SK-N-MC (cell line): Measurements from ENCODE around the gene NOS3.

Source experiments
- EZH2 ChIP-seq: fragments of 200-600 bp; sonication (generic); IDR thresholded peaks from one replicate; pipeline ENCODE4 v1.6.1; 2017; ENCODE audit warnings: antibody characterized with exemption
- POLR2AphosphoS5 ChIP-seq: IDR thresholded peaks from 2 replicates; pipeline ENCODE4 v1.6.1; 2012; ENCODE audit warnings: mild to moderate bottlenecking, low read depth, low read length, borderline replicate concordance

DNA sequence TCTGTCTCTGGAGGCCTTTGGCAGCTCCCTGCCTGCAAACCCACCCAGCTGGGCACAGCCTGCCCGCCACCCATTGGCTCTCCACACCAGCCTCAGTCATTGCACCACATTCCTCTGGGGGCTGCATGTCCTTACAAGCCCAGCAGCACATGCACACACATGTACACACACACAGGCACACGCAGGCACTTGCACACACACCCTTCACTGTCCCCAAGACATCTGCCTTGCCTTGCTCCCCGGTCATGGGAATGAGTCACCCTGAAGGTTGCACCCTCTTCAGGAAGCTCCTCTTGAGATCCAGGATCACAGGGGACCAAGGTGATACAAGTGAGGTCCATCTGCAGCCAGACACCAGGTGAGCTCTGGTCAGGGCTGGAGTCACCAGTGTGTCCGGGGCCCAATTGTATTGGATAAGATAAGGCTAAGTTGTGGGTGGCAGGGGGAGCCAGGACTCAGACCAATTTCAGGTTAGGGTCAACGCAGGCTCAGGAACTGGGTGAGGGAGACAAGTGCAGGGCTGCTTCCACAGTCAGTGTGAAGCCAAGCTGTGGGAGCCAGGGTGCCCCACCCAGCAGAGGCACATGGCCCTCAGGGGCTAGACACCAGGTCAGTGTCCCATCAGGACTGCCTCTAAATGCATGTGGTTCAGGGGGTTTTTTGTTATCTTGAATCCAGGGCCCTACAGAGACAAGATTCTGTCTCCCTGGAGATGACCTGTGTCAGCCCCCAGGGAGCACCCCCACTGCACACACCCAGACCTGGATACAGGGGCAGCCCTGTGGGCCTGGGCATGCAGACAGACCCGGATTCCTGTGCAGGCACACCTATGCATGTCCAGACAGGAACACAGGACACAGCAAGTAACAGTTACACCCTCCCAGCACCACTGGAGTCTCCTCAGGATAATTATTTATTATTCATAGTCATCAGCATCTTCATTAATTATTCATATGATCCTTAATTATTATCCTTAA is 46.5 kb upstream of the NOS3 start:
- TF ChIP-seq POLR2AphosphoS5, result no peak
- no peak for TF ChIP-seq EZH2
